Panc1 (cell line): ENCODE measurements around the gene CACNA1C.

Source experiments
- CTCF ChIP-seq: fragments of 450-650 bp; IDR thresholded peaks from 2 replicates; pipeline ENCODE4 v1.5.1; 2017; ENCODE audit warnings: mild to moderate bottlenecking
- POLR2AphosphoS5 ChIP-seq: IDR thresholded peaks from 2 replicates; pipeline ENCODE4 v1.6.1; 2012; ENCODE audit warnings: mild to moderate bottlenecking, low read depth, low read length, moderate library complexity
- REST ChIP-seq, 2 experiments: IDR thresholded peaks; 2 replicates each; pipeline ENCODE4 v1.6.1; 2011 to 2012; ENCODE audit warnings: low read depth in 2 of 2, control low read depth in 1 of 2, low read length in 1 of 2, mild to moderate bottlenecking in 1 of 2, moderate library complexity in 1 of 2; ENCODE audit not compliant: insufficient read depth in 1 of 2
- SIN3A ChIP-seq: IDR thresholded peaks from 2 replicates; pipeline ENCODE4 v1.6.1; 2012; ENCODE audit warnings: low read depth, mild to moderate bottlenecking, low read length, moderate library complexity, borderline replicate concordance; ENCODE audit not compliant: insufficient read depth

GRCh38 chr12:2101771-2102170 lies 49.0 kb downstream of the CACNA1C start:
- TF ChIP-seq POLR2AphosphoS5 (no peak), CTCF (no peak), REST (IDR thresholded peaks at IDR 0.05; ENCODE audit: insufficient read depth in 1 of 2, low read depth in 2 of 2, low read length in 1 of 2) (no peak), SIN3A (no peak)
